ENCODE measurements around the gene ILKAP. TPM values are rescaled to one million over a fixed set of nuclear protein-coding genes. Genes with fewer than 3 reads are reported as not detected.
A peak's percentile ranks its signal among the peaks of the same experiment; 100 is the strongest.

The ILKAP gene, protein sequence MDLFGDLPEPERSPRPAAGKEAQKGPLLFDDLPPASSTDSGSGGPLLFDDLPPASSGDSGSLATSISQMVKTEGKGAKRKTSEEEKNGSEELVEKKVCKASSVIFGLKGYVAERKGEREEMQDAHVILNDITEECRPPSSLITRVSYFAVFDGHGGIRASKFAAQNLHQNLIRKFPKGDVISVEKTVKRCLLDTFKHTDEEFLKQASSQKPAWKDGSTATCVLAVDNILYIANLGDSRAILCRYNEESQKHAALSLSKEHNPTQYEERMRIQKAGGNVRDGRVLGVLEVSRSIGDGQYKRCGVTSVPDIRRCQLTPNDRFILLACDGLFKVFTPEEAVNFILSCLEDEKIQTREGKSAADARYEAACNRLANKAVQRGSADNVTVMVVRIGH
- 100 to 1,000 TPM in 2 of 5 experiments, 10 to 100 TPM in 3; 68.1 to 126 (median 90.9) TPM for total RNA-seq
- polyA plus RNA-seq, result 10 to 100 TPM; 40.6 to 48.1 TPM
- 61.1 reads per million, percentile 75 among the genes with 10 or more reads in this experiment for total RNA-seq

DNA sequence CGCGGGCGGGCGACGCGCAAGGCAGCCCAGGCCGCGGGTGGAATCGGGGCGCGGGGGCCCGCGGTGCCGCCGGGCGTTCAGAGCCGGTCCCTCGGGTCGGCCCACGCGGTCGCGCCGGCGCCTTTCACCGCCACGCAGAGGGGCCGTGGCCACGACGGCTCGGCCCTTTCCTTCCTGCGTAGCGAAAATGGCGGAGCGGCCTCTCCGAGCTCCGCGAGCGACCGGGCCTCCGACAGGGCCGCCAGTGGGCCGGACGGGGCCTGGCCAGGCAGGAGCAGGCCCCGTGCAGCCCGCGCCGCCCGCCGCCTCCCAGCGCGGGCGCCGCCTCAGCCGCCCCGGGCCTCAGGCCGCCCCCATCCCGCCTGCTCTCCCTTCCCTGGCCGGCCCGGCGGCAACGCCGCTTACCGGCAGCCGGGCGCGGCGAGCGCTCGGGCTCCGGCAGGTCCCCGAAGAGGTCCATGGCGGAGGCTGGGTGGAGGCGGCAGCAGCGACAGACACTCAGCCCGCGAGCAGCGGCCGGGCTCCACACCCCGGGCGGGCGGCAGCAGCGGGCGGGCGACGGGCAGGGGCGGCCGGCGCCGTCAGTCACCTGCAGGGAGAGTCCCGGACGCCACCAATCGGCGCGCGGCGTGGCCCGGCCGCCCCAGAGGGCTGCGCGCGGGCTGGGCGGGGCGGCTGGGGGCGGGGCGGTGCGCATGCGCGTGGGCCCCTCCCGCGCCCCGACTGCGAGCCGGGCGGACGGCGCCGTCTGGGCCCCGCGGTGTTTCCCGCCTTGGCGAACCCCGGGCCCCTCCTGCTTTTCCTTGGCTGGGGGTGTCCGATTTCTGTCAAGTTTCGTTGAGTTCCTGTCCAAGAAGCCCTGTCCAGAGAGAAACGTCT lies at the start of gene ILKAP:
Gene ILKAP (minus strand): TSS at position 602 of the 879 bp plus-strand sequence. CDS start 142 bp downstream, at position 460.
- Mint-ChIP-seq H3K27me3 (peaks cover 0 to 4% (median 0%) of the 10 kb centered on the region in 5 donors), H3K4me1 (peaks cover 28 to 55% (median 43%) of the 10 kb centered on the region in 7 donors), H3K4me3 (peak within 1 kb of the TSS; percentile 84 to 94 (median 88)), H3K36me3 (peaks cover 0 to 9% (median 0%) of the 10 kb centered on the region in 5 donors), H3K9me3 (no peaks in the 10 kb centered on the region), H3K27ac (peak within 1 kb of the TSS; percentile 84 to 95 (median 92))
- H3K4me1 ChIP-seq (ENCODE audit: control insufficient read depth in 2 of 2, insufficient read depth in 2 of 2, low read length in 2 of 2), result peaks cover 20 to 35% of the 10 kb centered on the region in 2 donors
- DNase-seq (peak; percentile 87 to 95 (median 92)), ATAC-seq (peak; percentile 98)
- no peaks in the 10 kb centered on the region for H3K9me3 ChIP-seq (ENCODE audit: control insufficient read depth in 2 of 3, low read length in 3 of 3)
- POLR2A ChIA-PET, result interaction anchor here (0.6 to 2.8 kb wide), 13 partner anchors 11 to 423 kb away, joined by 3 to 17 read pairs (median 5); partner anchors contain the start of genes PER2 and SCLY
- H3K27me3 ChIP-seq (ENCODE audit: control insufficient read depth in 2 of 2, insufficient read depth in 2 of 2, low read length in 2 of 2), result no peaks in the 10 kb centered on the region
- CTCF ChIA-PET, result interaction anchor here (1.2 kb wide), 1 partner anchor 345 kb away, joined by 3 read pairs; no protein-coding TSS in a partner anchor
- peak within 1 kb of the TSS; percentile 67 for H3K4me3 ChIP-seq (ENCODE audit: low read length)
- peak within 1 kb of the TSS; percentile 91 for H3K27ac ChIP-seq (ENCODE audit: low read depth, low read length)
- no peaks in the 10 kb centered on the region for H3K36me3 ChIP-seq (ENCODE audit: control insufficient read depth in 2 of 3, insufficient read depth in 3 of 3, low read length in 3 of 3)
- intact Hi-C loops (cut with micrococcal nuclease), result loop anchor here (1.0 to 5.0 kb wide), 9 partner anchors 28 to 511 kb away; partner anchors contain the start of genes PER2 (in 2 of the 2), ERFE (in 1 of the 2), HES6 (in 1 of the 2) and UBE2F (in 1 of the 2)

DNA sequence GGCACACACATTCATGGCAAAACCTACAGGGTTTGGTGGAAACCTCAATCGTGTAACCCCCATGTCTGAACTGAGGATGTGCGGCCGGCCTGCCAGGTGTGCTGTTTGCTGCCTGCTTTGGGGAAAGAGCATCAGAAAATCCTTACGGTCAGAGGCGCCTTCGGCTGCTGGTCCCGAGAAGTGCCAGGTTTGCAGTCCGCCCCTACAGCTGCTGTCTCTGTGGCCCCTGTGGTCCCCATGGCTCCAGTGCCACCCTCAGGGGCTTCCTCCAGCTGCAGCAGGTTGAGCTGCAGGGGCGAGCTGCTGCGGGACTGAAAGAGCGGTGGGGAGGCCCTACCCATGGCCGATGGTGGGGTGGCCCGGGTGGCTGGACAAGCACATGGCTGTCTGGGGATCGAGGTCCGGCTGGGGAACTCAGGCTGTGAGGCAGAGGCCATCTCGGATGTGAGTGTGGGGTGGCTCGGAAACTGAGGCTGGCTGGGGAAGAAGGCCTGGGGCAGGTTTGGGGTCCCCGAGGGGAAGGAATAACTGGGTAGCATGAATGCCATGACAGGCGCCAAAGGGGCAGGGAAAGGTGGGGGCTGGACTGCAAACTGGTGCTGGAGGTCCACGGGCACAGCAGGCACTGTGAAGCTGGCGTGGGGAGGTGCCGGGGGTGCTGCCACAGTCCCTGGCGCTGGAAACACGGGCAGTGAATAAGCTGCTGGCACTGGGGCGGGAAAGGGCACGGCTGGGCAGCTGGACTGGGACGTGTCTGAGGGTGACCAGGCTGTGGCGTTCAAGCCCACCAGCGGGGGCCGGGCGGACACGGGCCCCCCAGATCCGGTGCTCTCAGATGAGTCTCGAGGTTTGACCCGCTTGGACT lies 49.5 kb upstream of the ILKAP start:
- Mint-ChIP-seq H3K27ac (no peak overlapping the region), H3K36me3 (peaks cover 0 to 39% (median 13%) of the 10 kb centered on the region in 5 donors), H3K9me3 (no peaks in the 10 kb centered on the region), H3K4me3 (no peak overlapping the region), H3K27me3 (no peaks in the 10 kb centered on the region), H3K4me1 (peaks cover 0 to 4% (median 0%) of the 10 kb centered on the region in 7 donors)
- no peak for ATAC-seq
- H3K4me3 ChIP-seq (ENCODE audit: low read length), result no peak overlapping the region
- H3K36me3 ChIP-seq (ENCODE audit: control insufficient read depth in 2 of 3, insufficient read depth in 3 of 3, low read length in 3 of 3), result peaks cover 0 to 76% (median 2%) of the 10 kb centered on the region in 3 experiments
- no peak overlapping the region for H3K27ac ChIP-seq (ENCODE audit: low read depth, low read length)
- H3K27me3 ChIP-seq (ENCODE audit: control insufficient read depth in 2 of 2, insufficient read depth in 2 of 2, low read length in 2 of 2), result no peaks in the 10 kb centered on the region
- no peak for DNase-seq
- intact Hi-C loops (cut with micrococcal nuclease), result no loop called here
- no peaks in the 10 kb centered on the region for H3K4me1 ChIP-seq (ENCODE audit: control insufficient read depth in 2 of 2, insufficient read depth in 2 of 2, low read length in 2 of 2)
- CTCF ChIA-PET, result interaction anchor here (0.6 to 1.0 kb wide), 2 partner anchors 13 to 65 kb away, joined by 3 read pairs; no protein-coding TSS in a partner anchor
- POLR2A ChIA-PET, result no interaction called here
- H3K9me3 ChIP-seq (ENCODE audit: control insufficient read depth in 2 of 3, low read length in 3 of 3), result no peaks in the 10 kb centered on the region

DNA sequence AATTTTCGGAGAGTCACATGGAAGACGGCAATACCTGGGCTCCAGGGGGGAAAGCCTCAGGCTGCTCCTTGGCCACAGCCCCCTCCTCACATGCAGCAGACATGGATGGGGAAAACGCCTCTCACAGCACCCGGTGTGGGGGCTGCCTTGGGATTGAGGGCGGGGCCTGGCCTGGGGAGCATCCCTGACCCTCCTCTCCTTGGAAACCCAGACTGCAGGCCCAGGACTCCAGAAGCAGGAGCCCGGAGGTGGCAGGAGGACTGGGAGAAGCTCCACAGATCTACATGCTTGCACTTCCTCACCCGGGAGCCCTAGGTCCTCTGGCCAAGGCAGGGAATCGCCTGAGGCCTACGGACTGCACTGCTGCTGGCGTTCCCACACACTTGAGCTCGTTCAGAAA lies 48.5 kb upstream of the ILKAP start:
- no peaks in the 10 kb centered on the region for H3K4me1 ChIP-seq (ENCODE audit: control insufficient read depth in 2 of 2, insufficient read depth in 2 of 2, low read length in 2 of 2)
- peaks cover 0 to 3% (median 0%) of the 10 kb centered on the region in 7 donors for H3K4me1 Mint-ChIP-seq
- no peaks in the 10 kb centered on the region for H3K9me3 ChIP-seq (ENCODE audit: control insufficient read depth in 2 of 3, low read length in 3 of 3)
- CTCF ChIA-PET, result no interaction called here
- H3K27me3 ChIP-seq (ENCODE audit: control insufficient read depth in 2 of 2, insufficient read depth in 2 of 2, low read length in 2 of 2), result no peaks in the 10 kb centered on the region
- H3K4me3 Mint-ChIP-seq, result no peak overlapping the region
- H3K4me3 ChIP-seq (ENCODE audit: low read length), result no peak overlapping the region
- ATAC-seq, result no peak
- intact Hi-C loops (cut with micrococcal nuclease), result no loop called here
- no peak overlapping the region for H3K27ac Mint-ChIP-seq
- POLR2A ChIA-PET, result no interaction called here
- no peaks in the 10 kb centered on the region for H3K9me3 Mint-ChIP-seq
- H3K27me3 Mint-ChIP-seq, result no peaks in the 10 kb centered on the region
- no peak for DNase-seq
- peaks cover 0 to 81% (median 4%) of the 10 kb centered on the region in 3 experiments for H3K36me3 ChIP-seq (ENCODE audit: control insufficient read depth in 2 of 3, insufficient read depth in 3 of 3, low read length in 3 of 3)
- H3K36me3 Mint-ChIP-seq, result peaks cover 0 to 46% (median 15%) of the 10 kb centered on the region in 5 donors
- no peak overlapping the region for H3K27ac ChIP-seq (ENCODE audit: low read depth, low read length)

DNA sequence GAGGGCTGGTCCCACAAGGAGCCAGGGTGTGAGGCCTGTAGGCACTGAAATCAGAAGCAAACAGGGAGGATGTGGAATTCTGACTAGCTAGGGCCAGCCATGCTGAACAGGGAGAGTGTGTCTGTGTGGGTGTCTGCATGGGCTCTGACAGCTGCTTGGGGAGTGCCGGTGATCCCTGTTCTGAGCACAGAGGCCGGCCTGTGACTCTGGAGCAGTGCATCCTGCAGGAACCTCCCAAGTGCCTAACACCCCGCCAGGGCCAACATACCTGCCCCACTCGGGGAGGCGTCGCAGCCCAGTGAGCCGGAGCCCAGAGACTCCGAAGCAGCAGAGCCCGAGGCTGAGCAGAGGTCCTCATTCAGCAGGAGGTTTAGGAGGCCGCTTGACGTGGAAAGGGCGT lies 47.8 kb upstream of the ILKAP start:
- H3K27ac Mint-ChIP-seq, result no peak overlapping the region
- peaks cover 0 to 81% (median 4%) of the 10 kb centered on the region in 3 experiments for H3K36me3 ChIP-seq (ENCODE audit: control insufficient read depth in 2 of 3, insufficient read depth in 3 of 3, low read length in 3 of 3)
- ATAC-seq, result no peak

DNA sequence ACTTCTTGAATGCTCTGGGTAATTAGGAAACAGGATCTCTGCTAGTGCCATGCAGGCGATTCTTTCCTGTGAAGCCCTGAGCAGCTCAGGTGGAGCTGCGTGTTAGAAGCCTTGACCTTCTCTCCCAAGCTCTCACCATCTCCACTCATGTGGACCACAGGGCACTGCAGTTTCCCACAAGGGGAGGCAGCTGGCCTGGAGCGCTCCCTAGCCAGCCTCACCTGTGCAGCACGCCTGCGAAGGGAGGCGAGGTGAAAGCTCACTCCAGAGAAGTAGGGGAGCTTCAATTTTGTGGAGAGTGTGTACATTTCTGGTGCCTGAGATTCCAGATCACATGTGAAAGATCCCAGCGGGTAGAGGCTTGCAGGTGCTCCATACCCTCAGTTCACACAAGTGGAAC lies 47.4 kb upstream of the ILKAP start:
- no peak for ATAC-seq
- Histone ChIP-seq H3K36me3 (ENCODE audit: control insufficient read depth in 2 of 3, insufficient read depth in 3 of 3, low read length in 3 of 3) (peaks cover 0 to 80% (median 4%) of the 10 kb centered on the region in 3 experiments), H3K4me3 (ENCODE audit: low read length) (no peak overlapping the region), H3K9me3 (ENCODE audit: control insufficient read depth in 2 of 3, low read length in 3 of 3) (no peaks in the 10 kb centered on the region), H3K27me3 (ENCODE audit: control insufficient read depth in 2 of 2, insufficient read depth in 2 of 2, low read length in 2 of 2) (no peaks in the 10 kb centered on the region), H3K4me1 (ENCODE audit: control insufficient read depth in 2 of 2, insufficient read depth in 2 of 2, low read length in 2 of 2) (no peaks in the 10 kb centered on the region), H3K27ac (ENCODE audit: low read depth, low read length) (no peak overlapping the region)
- DNase-seq, result no peak
- ChIA-PET POLR2A (no interaction called here), CTCF (no interaction called here)
- no peak overlapping the region for H3K27ac Mint-ChIP-seq
- no peaks in the 10 kb centered on the region for H3K27me3 Mint-ChIP-seq
- H3K4me3 Mint-ChIP-seq, result no peak overlapping the region
- peaks cover 0 to 43% (median 13%) of the 10 kb centered on the region in 5 donors for H3K36me3 Mint-ChIP-seq
- intact Hi-C loops (cut with micrococcal nuclease), result no loop called here
- no peaks in the 10 kb centered on the region for H3K9me3 Mint-ChIP-seq
- no peaks in the 10 kb centered on the region for H3K4me1 Mint-ChIP-seq

More for the DNA sequence above, 47.8 kb upstream of the ILKAP start:
- Mint-ChIP-seq H3K4me3 (no peak overlapping the region), H3K4me1 (no peaks in the 10 kb centered on the region), H3K27me3 (no peaks in the 10 kb centered on the region), H3K36me3 (peaks cover 0 to 42% (median 14%) of the 10 kb centered on the region in 5 donors), H3K9me3 (no peaks in the 10 kb centered on the region)
- Histone ChIP-seq H3K9me3 (ENCODE audit: control insufficient read depth in 2 of 3, low read length in 3 of 3) (no peaks in the 10 kb centered on the region), H3K4me1 (ENCODE audit: control insufficient read depth in 2 of 2, insufficient read depth in 2 of 2, low read length in 2 of 2) (no peaks in the 10 kb centered on the region), H3K27me3 (ENCODE audit: control insufficient read depth in 2 of 2, insufficient read depth in 2 of 2, low read length in 2 of 2) (no peaks in the 10 kb centered on the region), H3K4me3 (ENCODE audit: low read length) (no peak overlapping the region), H3K27ac (ENCODE audit: low read depth, low read length) (no peak overlapping the region)
- ChIA-PET POLR2A (no interaction called here), CTCF (no interaction called here)
- no peak for DNase-seq
- intact Hi-C loops (cut with micrococcal nuclease), result no loop called here
